Fibroblast of pulmonary artery (primary cell): ENCODE measurements around the gene ADM2.

Experiments
- DNase-seq: peaks from one replicate; pipeline ENCODE4 v3.0.0-alpha.2; 2010; ENCODE audit warnings: low read depth
- H3K4me3 ChIP-seq: replicated peaks from 2 replicates; pipeline ENCODE4 v1.5.1; 2011; ENCODE audit warnings: low read depth, mild to moderate bottlenecking, control low read depth, low read length, moderate library complexity
- TF ChIP-seq, protein P1 (sequence below): IDR thresholded peaks from 2 replicates; pipeline ENCODE4 v1.5.1; 2011; ENCODE audit warnings: mild to moderate bottlenecking, control low read depth, low read length, inconsistent platforms; ENCODE audit errors: missing control alignments

The ADM2 gene

DNA sequence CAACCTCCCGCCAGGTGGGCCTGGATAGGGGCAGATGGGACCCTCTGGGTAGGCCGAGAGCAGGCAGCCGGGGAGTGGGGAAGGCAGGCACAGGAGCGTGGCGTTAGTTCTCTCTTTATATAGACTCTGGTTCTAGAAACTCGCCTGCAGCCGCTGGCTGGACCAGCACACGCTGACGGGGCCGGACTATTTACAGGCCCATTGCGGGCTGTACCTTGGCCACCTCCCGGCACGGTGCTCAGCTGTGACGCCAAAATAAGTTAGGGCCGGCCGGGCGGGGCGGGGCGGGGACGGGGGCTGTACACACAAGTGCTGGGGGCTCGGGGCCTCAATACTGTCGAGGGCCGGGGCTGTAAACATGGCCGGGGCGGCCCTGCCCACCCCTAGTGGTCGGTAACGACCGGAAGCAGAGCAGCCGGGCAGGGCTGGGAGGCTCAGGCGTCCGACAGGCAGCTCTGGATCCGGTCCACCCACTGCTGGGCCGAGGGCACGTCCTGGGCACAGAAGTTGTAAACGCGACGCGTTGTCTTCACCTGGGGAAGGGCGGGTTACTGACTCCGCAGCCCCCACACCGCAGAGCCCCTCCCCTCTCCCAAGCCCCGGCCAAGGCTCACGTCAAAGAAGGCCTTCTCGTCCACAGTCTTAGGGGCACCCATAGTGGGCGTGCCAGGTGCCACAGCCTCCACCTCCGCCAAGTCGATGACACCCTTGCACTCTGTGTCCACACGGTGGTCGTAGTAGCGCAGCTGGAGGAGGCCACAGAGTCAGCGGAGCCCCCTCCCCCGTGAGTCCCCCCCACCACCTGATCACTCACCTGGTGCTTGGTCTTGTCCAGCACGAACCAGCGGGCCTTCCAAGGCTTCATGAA is 34.4 kb upstream of the ADM2 start:
- H3K4me3 ChIP-seq = no peak overlapping the region
- TF ChIP-seq, protein P1, sequence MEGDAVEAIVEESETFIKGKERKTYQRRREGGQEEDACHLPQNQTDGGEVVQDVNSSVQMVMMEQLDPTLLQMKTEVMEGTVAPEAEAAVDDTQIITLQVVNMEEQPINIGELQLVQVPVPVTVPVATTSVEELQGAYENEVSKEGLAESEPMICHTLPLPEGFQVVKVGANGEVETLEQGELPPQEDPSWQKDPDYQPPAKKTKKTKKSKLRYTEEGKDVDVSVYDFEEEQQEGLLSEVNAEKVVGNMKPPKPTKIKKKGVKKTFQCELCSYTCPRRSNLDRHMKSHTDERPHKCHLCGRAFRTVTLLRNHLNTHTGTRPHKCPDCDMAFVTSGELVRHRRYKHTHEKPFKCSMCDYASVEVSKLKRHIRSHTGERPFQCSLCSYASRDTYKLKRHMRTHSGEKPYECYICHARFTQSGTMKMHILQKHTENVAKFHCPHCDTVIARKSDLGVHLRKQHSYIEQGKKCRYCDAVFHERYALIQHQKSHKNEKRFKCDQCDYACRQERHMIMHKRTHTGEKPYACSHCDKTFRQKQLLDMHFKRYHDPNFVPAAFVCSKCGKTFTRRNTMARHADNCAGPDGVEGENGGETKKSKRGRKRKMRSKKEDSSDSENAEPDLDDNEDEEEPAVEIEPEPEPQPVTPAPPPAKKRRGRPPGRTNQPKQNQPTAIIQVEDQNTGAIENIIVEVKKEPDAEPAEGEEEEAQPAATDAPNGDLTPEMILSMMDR = no peak
- no peak for DNase-seq

DNA sequence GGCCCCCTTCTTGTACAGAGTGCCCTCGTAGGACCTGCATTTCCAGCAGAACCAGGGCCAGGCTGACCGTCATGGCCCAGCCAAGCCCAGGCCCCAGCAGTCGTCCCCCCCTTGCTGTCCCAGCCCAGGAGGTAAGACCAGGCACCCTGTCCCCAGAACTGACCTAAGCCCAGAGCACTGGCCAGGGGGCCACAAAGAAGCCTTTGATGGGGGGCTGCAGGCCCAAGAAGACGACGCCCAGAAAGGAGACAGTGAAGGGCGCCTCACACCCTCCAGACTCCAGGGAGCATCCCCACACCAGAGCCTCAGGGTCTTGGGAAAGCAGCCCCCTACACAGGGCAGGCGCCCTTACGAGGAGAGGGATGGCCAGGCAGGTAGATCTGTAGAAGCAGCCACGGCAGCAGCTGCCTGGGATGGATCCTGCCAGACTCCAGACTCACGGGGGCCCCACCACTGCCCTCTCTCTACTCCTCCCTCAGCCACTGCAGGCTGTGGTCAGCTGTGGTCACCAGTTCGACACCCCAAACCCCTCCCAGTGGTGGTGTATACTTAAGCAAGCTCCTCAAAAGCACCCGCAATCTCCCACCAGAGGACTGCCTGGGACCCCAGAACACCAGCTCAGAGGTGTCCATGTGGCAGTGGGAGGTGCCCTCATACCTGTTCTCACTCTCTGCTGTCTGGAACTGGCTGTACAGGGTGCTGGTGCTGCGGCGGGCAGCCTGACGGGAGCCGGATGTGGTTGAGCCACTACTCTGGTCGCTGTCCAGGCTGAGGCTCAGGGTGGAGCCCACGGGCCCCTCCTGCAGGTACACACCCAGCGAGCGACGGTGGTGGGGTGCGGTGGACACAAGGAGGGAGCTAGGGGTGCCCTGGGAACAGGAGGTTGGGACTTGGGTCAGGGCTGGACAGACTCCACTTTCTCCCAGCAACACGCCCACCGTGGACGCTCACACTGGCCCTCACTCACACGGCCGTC is 33.5 kb upstream of the ADM2 start:
- no peak for DNase-seq
- TF ChIP-seq, protein P1 = no peak
- no peak overlapping the region for H3K4me3 ChIP-seq

DNA sequence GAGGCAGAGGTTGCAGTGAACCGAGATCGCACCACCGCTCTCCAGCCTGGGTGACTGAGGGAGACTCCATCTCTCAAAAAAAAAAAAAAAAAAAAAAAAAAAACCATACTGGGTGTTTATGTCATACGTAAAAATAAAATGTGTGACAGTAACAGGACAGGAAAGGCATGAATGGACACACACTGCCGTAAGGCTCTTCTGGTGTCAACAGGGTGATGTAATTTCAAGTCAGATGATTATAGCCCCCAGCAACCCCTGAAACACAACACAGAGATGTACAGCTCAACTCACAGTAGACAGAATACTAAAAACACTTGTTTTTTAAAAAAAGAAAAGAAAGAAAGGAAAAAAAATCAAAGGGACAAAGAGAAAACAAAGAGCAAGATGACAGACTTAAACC is 28.7 kb upstream of the ADM2 start:
- TF ChIP-seq, protein P1 = no peak

DNA sequence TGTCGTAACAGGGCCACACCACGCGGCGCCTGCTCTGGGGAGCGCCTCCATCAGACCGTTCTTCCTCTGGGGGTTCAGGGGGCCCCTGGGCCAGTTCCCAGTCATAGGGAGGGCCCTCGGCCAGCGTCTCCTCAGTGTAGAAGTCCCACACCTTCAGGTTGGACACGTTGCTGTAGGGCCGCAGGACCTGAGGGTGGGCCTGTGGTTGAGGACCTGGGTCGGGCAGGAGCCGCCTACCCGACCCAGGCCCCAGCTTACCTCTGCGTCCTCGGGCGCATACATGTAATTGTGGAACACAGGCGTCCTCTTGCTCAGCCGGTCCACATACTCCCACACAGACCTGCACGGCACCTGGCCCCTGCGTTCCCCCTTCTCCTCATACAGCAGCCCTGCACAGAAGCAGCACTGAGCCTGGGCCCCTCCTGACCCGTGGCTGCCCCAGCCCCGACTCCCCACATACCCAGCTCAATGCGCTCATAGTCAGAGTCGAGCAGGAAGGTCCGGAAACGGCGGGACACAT is 26.7 kb upstream of the ADM2 start:
- no peak for DNase-seq
- H3K4me3 ChIP-seq = no peak overlapping the region
- TF ChIP-seq, protein P1 = no peak

More for the DNA sequence above, 28.7 kb upstream of the ADM2 start:
- H3K4me3 ChIP-seq = no peak overlapping the region
- DNase-seq = no peak

DNA sequence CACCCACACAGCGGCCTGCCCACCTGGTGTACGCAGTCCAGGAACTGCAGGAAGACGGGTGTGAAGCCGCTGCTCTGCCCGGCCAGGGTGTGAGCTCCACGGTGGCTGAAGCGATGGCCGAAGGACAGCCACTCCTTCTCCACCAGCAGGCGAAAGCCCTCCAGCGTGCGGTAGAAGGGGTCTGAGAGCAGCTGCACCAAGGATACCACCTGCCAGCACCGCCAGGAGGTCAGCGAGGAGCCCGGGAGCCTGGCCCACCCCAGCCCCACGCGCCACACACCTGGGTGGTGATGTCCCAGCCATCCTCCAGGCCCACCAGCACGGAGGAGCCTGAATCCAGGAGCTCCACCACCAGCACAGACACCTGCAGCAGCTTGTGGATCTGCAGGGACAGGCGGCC is 26.1 kb upstream of the ADM2 start:
- no peak for DNase-seq
- H3K4me3 ChIP-seq = no peak overlapping the region
- TF ChIP-seq, protein P1 = no peak

DNA sequence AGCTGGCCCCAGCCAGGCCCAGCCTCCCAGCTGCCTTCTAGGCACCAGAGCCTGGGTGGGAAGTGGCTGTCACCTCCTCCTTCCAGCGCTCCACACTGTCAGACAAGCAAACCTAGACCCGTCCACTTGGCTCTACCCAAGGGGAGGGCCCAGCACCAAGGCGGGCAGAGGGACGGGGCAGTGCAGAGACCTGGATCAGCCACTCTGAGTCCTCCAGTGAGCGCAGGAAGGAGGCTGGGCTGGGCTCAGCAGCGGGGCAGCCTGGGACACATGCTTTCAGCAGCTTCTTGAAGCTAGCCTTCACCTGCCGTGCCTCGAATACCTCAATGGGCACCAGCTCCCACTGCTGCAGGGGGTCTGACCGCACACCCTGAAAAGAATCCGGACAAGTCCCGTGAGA is 25.3 kb upstream of the ADM2 start:
- no peak for DNase-seq
- H3K4me3 ChIP-seq = no peak overlapping the region
- TF ChIP-seq, protein P1 = no peak
